Measurements from ENCODE around the gene AGMAT. TPM values are rescaled to one million over a fixed set of nuclear protein-coding genes. Genes with fewer than 3 reads are reported as not detected.

AGMAT gene
- total and polyA plus RNA-seq, 2 of the 4 experiments (the other 2 are of a cell fraction) = 0.18 to 0.26 TPM

- Histone ChIP-seq H2BK15ac (ENCODE audit: low read depth, low read length) (no peak overlapping the region), H3K27ac (ENCODE audit: insufficient read depth, low read length) (no peak overlapping the region), H3K4me2 (ENCODE audit: low read depth, low read length) (no peak overlapping the region), H3K36me3 (ENCODE audit: control insufficient read depth, insufficient read depth, low read length) (peaks cover 12% of the 10 kb centered on the region), H3K27me3 (ENCODE audit: control insufficient read depth, insufficient read depth, low read length) (no peaks in the 10 kb centered on the region), H3K14ac (replicated peaks; ENCODE audit: low read depth, low read length) (no peak overlapping the region), H2BK120ac (ENCODE audit: low read depth, low read length) (no peak overlapping the region), H2BK5ac (ENCODE audit: low read depth, low read length, poor library complexity, severe bottlenecking) (no peak overlapping the region), H3K4ac (ENCODE audit: low read depth, low read length) (no peak overlapping the region), H3K23ac (ENCODE audit: low read depth, low read length) (no peak overlapping the region), H2BK20ac (ENCODE audit: low read depth, low read length) (no peak overlapping the region), H3K9me3 (ENCODE audit: control insufficient read depth, insufficient read depth, low read length) (no peaks in the 10 kb centered on the region), H3K4me3 (ENCODE audit: insufficient read depth, low read depth, low read length) (no peak overlapping the region), H3K9ac (ENCODE audit: low read depth, low read length) (no peak overlapping the region), H4K20me1 (ENCODE audit: insufficient read depth, low read length) (peaks cover 29% of the 10 kb centered on the region), H3K18ac (ENCODE audit: low read depth, low read length) (no peak overlapping the region), H3K56ac (ENCODE audit: extremely low read depth, insufficient read depth, low read length) (no peak overlapping the region), H2AFZ (replicated peaks; ENCODE audit: low read length, poor library complexity) (no peak overlapping the region), H3K9me1 (ENCODE audit: insufficient read depth, low read length) (peaks cover 13% of the 10 kb centered on the region; the same call in 1 of the 2 replicates), H4K8ac (ENCODE audit: low read depth in 2 of 2, low read length in 2 of 2) (no peak overlapping the region), H3K79me1 (ENCODE audit: low read depth in 1 of 2, low read length in 2 of 2) (peaks cover 21 to 65% of the 10 kb centered on the region in 2 experiments), H4K5ac (ENCODE audit: low read depth, low read length) (no peak overlapping the region; the same call in 1 of the 2 replicates), H2AK9ac (replicated peaks; ENCODE audit: low read depth, low read length, poor library complexity) (no peak overlapping the region), H3K4me1 (ENCODE audit: control insufficient read depth, insufficient read depth, low read length) (peaks cover 6% of the 10 kb centered on the region), H4K91ac (ENCODE audit: insufficient read depth, low read depth, low read length) (no peak overlapping the region), H2AK5ac (ENCODE audit: low read depth, low read length) (no peak overlapping the region)
- in situ Hi-C loops (cut with MboI; ENCODE audit: low sequenced_read_pairs) = no loop called here
- POLR2A ChIA-PET (ENCODE audit: unreplicated experiment) = interaction anchor here (0.6 kb wide), 1 partner anchor 23 kb away, joined by 5 read pairs; no protein-coding TSS in a partner anchor
- 84% methylated on average over 5 of the region's 11 CpGs; no CpG with 5 or more reads in 1 of the 2 experiments for WGBS, 2 experiments (ENCODE audit: extremely low coverage in 2 of 2, insufficient read length in 1 of 2)
- intact Hi-C loops (cut with micrococcal nuclease) = loop anchor here (5.0 kb wide), 1 partner anchor 36 kb away; no protein-coding TSS in a partner anchor
- no peak for ATAC-seq (ENCODE audit: low read depth)
- TF ChIP-seq POLR2A (IDR thresholded peaks at IDR 0.05; ENCODE audit: low read depth, low read length) = no peak
- TF ChIP-seq USF2 (IDR thresholded peaks at IDR 0.05; ENCODE audit: low read depth, low read length) = no peak
- TF ChIP-seq CTCF (conservative IDR thresholded peaks at IDR 0.05; ENCODE audit: low read depth, low read length) = no peak
- TF ChIP-seq MXI1 (IDR thresholded peaks at IDR 0.05; ENCODE audit: borderline replicate concordance, low read depth, low read length) = no peak
- TF ChIP-seq MAZ (IDR thresholded peaks at IDR 0.05; ENCODE audit: borderline replicate concordance, low read depth, low read length) = no peak
- no peak for TF ChIP-seq RFX5 (IDR thresholded peaks at IDR 0.05; ENCODE audit: low read depth, low read length)
- TF ChIP-seq CEBPB (IDR thresholded peaks at IDR 0.05; ENCODE audit: low read depth, low read length) = no peak
- no peak for TF ChIP-seq RAD21 (IDR thresholded peaks at IDR 0.05; ENCODE audit: low read length)
- TF ChIP-seq FOS (IDR thresholded peaks at IDR 0.05; ENCODE audit: low read depth, low read length) = no peak
- TF ChIP-seq RCOR1 (IDR thresholded peaks at IDR 0.05; ENCODE audit: insufficient replicate concordance, low read length) = no peak
- TF ChIP-seq BHLHE40 (IDR thresholded peaks at IDR 0.05; ENCODE audit: low read depth, low read length) = no peak
- no peak for DNase-seq
- BruUV-seq (replicated peaks) = no TSS peak
- dilution Hi-C loops (cut with HindIII; ENCODE audit: low sequenced_read_pairs, unreplicated experiment) = no loop called here
- CTCF ChIA-PET = no interaction called here
These were observed 41.6 kb upstream of the AGMAT start for GRCh38 chr1:15626269-15626950.

Data from IMR-90 (cell line).